ENCODE measurements around the gene CCDC102B.
"Not testable (repeated sequence)": the region's sequence is repeated elsewhere in the genome, so short reads cannot be mapped to it uniquely, and the experiment has no call there.

GRCh38 chr18:68879947-68880346 is 82.1 kb downstream of the CCDC102B start:
- TF ChIP-seq POLR2A (IDR thresholded peaks at IDR 0.05; ENCODE audit: low read depth, low read length); POLR2AphosphoS5 (IDR thresholded peaks at IDR 0.05; ENCODE audit: low read depth, low read length); TAF1 (IDR thresholded peaks at IDR 0.05; ENCODE audit: borderline replicate concordance, low read depth, low read length): not testable (repeated sequence)

All from GM12892 (cell line).